ENCODE data around the gene DSC3. TPM values are rescaled to one million over a fixed set of nuclear protein-coding genes. Genes with fewer than 3 reads are reported as not detected.
A peak's percentile ranks its signal among the peaks of the same experiment; 100 is the strongest.

Gene DSC3
- 0.05 and 0.16 TPM in 2 replicates for total RNA-seq (2011; cell fraction: chromatin; rRNA removed; ENCODE audit: low replicate concordance)
- not detected in 2 replicates for total RNA-seq (2011; cell fraction: nucleolus; rRNA removed)
- not detected in 2 replicates for total RNA-seq (2011; cell fraction: nucleoplasm; rRNA removed)
- total RNA-seq (2014; rRNA removed): 0.04 and 0.09 TPM in 2 replicates
- total RNA-seq (2014; rRNA removed; fragmentation: Illumina TruSeq; extraction: Trizol): 0.07 and 0.10 TPM in 2 replicates
- total RNA-seq (2015; rRNA removed; fragmentation: Illumina TruSeq; extraction: Trizol): 0.04 and 0.07 TPM in 2 replicates
- 0.07 and 0.40 TPM in 2 replicates for total RNA-seq (2021)
- 0.01 TPM in 1 of 2 replicates, not detected in the other for polyA plus RNA-seq (2011; rRNA removed)
- polyA plus RNA-seq (2011; cell fraction: cytosol; rRNA removed): 0.01 TPM in 1 of 2 replicates, not detected in the other
- not detected in 2 replicates for polyA plus RNA-seq (2011; cell fraction: nucleus; rRNA removed)
- 0.12 and 0.29 TPM in 2 replicates for polyA plus RNA-seq (2012)
- 0.06 and 0.24 TPM in 2 replicates for polyA plus RNA-seq (2014; fragmentation: Illumina TruSeq; extraction: Trizol)
- under 1 TPM; 0.03 to 0.11 TPM for polyA plus RNA-seq (2014; fragmentation: Nextera tagmentation; extraction: Ambion mirVana)
- 0.05 and 0.08 TPM in 2 replicates for polyA plus RNA-seq (2014; rRNA removed)
- polyA minus RNA-seq (2011; rRNA and poly(A)+ RNA removed): 0.03 TPM in 1 of 2 replicates, not detected in the other
- polyA minus RNA-seq (2011; cell fraction: cytosol; rRNA and poly(A)+ RNA removed): not detected in 2 replicates
- polyA minus RNA-seq (2011; cell fraction: nucleus; rRNA and poly(A)+ RNA removed): not detected in 2 replicates
- Bru-seq, nascent RNA: percentile 27 among the genes with signal in this experiment
- BruChase-seq, experiment 1, labeled RNA remaining after a 2-hour chase: percentile 27 among the genes with signal in this experiment
- BruChase-seq, experiment 2, labeled RNA remaining after a 6-hour chase: percentile 29 among the genes with signal in this experiment
- long read RNA-seq, experiment 1: 0 reads
- long read RNA-seq, experiment 2: 0 reads
- long read RNA-seq, experiment 3: 0 reads

GRCh38 chr18:31042406-31043181 lies at the start of gene DSC3:
TSS of gene DSC3 (minus strand) at chr18:31042742. CDS start at chr18:31042660, 82 bp downstream.
- in situ Hi-C loops (cut with MboI): no loop called here
- no TSS peak for BruUV-seq (replicated peaks)
- ChIA-PET CTCF (ENCODE audit: low intra/inter-chr PET ratio) (no interaction called here), POLR2A (interaction anchor here (0.6 to 0.7 kb wide), 2 partner anchors 16 to 515 kb away, joined by 3 read pairs; no protein-coding TSS in a partner anchor)
- no peak within 1 kb of the TSS for H3K9ac ChIP-seq (ENCODE audit: insufficient read depth in 1 of 2, low read depth in 2 of 2, low read length in 2 of 2)
- H4K20me1 ChIP-seq (replicated peaks; ENCODE audit: control insufficient read depth, insufficient read depth, low read length): no peaks in the 10 kb centered on the region
- H3K4me2 ChIP-seq (ENCODE audit: insufficient read depth, low read length): no peak within 1 kb of the TSS
- H3K9me3 ChIP-seq (replicated peaks; ENCODE audit: control insufficient read depth, insufficient read depth, low read depth, low read length): no peaks in the 10 kb centered on the region
- no peaks in the 10 kb centered on the region for H3K36me3 ChIP-seq (ENCODE audit: control insufficient read depth, insufficient read depth, low read length)
- WGBS (ENCODE audit: insufficient coverage, low coverage, missing lambda C conversion rate): 27% methylated on average over 66 of the region's 73 CpGs
- no peak for TF ChIP-seq PHF8 (IDR thresholded peaks at IDR 0.05; ENCODE audit: borderline replicate concordance, low read length)
- H3K4me3 ChIP-seq: no peak within 1 kb of the TSS
- H3K27ac ChIP-seq (ENCODE audit: extremely low read depth, low read depth, low read length): no peak within 1 kb of the TSS
- H3K4me1 ChIP-seq (replicated peaks in 1 of 2; ENCODE audit: control insufficient read depth in 2 of 2, insufficient read depth in 2 of 2, low read length in 2 of 2): peaks cover 0 to 18% of the 10 kb centered on the region in 2 experiments; a peak in 1 of 5 replicates
- DNase-seq (ENCODE audit: extremely low read depth in 1 of 4, low spot score in 3 of 4) (no peak), FAIRE-seq (no peak), ATAC-seq (peak; percentile 31; the same call in 2 of the 3 replicates)
- intact Hi-C loops (cut with micrococcal nuclease): no loop called here
- H3K79me2 ChIP-seq (ENCODE audit: control insufficient read depth, insufficient read depth, low read length): no peaks in the 10 kb centered on the region
- H2AFZ ChIP-seq (ENCODE audit: low read depth, low read length): no peak within 1 kb of the TSS
- H3K9me1 ChIP-seq (ENCODE audit: control insufficient read depth, insufficient read depth, low read length): no peaks in the 10 kb centered on the region
- H3K27me3 ChIP-seq (ENCODE audit: control insufficient read depth in 2 of 2, insufficient read depth in 2 of 2, low read length in 2 of 2): peaks cover 0 to 23% of the 10 kb centered on the region in 2 experiments; a peak in 2 of 5 replicates
